ENCODE results near the gene NRXN2.

NRXN2 gene

GRCh38 chr11:64626637-64627036 is 96.4 kb downstream of the NRXN2 start:
- H3K36me3 ChIP-seq (ENCODE audit: insufficient read depth, low read length), result no peaks in the 10 kb centered on the region
- H3K9ac ChIP-seq (ENCODE audit: insufficient read length), result no peak overlapping the region
- no peak for DNase-seq (ENCODE audit: low read depth, low spot score)
- no peak for TF ChIP-seq EZH2 (IDR thresholded peaks at IDR 0.05)
- TF ChIP-seq POLR2AphosphoS5 (IDR thresholded peaks at IDR 0.05; ENCODE audit: borderline replicate concordance, low read depth, low read length), result no peak
- no peak for TF ChIP-seq FOXP2 (optimal IDR thresholded peaks at IDR 0.05; ENCODE audit: control extremely low read depth, extremely low read length, insufficient read depth)
- H3K27ac ChIP-seq, result no peak overlapping the region
- no peaks in the 10 kb centered on the region for H3K9me3 ChIP-seq (ENCODE audit: low read depth, low read length)
- no peak overlapping the region for H3K4me3 ChIP-seq

GRCh38 chr11:64624883-64625481 is 98.0 kb downstream of the NRXN2 start:
- H3K9me3 ChIP-seq (ENCODE audit: low read depth, low read length), result no peaks in the 10 kb centered on the region
- H3K36me3 ChIP-seq (ENCODE audit: insufficient read depth, low read length), result no peaks in the 10 kb centered on the region
- TF ChIP-seq EZH2 (IDR thresholded peaks at IDR 0.05) (no peak), POLR2AphosphoS5 (IDR thresholded peaks at IDR 0.05; ENCODE audit: borderline replicate concordance, low read depth, low read length) (no peak), FOXP2 (optimal IDR thresholded peaks at IDR 0.05; ENCODE audit: control extremely low read depth, extremely low read length, insufficient read depth) (no peak)
- no peak overlapping the region for H3K27ac ChIP-seq
- H3K9ac ChIP-seq (ENCODE audit: insufficient read length), result no peak overlapping the region
- no peak for DNase-seq (ENCODE audit: low read depth, low spot score)
- no peak overlapping the region for H3K4me3 ChIP-seq

DNA sequence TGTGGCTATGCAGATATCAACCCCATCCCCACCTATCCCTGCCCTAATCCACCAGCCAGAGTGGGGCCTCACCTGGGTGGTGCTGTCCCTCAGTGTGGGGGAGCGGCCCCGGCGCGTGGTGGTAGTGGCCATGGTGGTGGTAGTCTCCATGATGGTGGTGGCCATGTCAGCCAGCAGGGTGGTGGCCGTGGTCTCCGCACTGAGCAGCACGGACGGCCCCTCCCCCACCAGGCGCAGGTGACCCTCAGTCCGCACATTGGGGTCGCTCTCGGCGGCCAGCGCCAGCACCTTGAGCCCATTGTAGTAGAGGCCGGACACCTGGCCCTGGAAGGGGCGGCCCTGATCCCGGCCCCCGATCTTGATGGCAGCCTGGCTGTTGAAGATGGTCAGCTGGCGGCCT is 100.3 kb downstream of the NRXN2 start:
- no peak overlapping the region for H3K9ac ChIP-seq (ENCODE audit: insufficient read length)
- no peak overlapping the region for H3K27ac ChIP-seq
- no peaks in the 10 kb centered on the region for H3K36me3 ChIP-seq (ENCODE audit: insufficient read depth, low read length)

GRCh38 chr11:64621283-64622019 is 101.5 kb downstream of the NRXN2 start:
- TF ChIP-seq FOXP2 (optimal IDR thresholded peaks at IDR 0.05; ENCODE audit: control extremely low read depth, extremely low read length, insufficient read depth) (no peak), POLR2AphosphoS5 (IDR thresholded peaks at IDR 0.05; ENCODE audit: borderline replicate concordance, low read depth, low read length) (no peak), EZH2 (IDR thresholded peaks at IDR 0.05) (no peak)
- Histone ChIP-seq H3K9me3 (ENCODE audit: low read depth, low read length) (no peaks in the 10 kb centered on the region), H3K9ac (ENCODE audit: insufficient read length) (no peak overlapping the region), H3K27ac (peak overlapping the region; percentile 53), H3K36me3 (ENCODE audit: insufficient read depth, low read length) (no peaks in the 10 kb centered on the region), H3K4me3 (peak overlapping the region; percentile 76)
- DNase-seq (ENCODE audit: low read depth, low spot score), result no peak

More for the DNA sequence above, 100.3 kb downstream of the NRXN2 start:
- no peak overlapping the region for H3K4me3 ChIP-seq
- DNase-seq (ENCODE audit: low read depth, low spot score), result no peak
- H3K9me3 ChIP-seq (ENCODE audit: low read depth, low read length), result no peaks in the 10 kb centered on the region
- TF ChIP-seq POLR2AphosphoS5 (IDR thresholded peaks at IDR 0.05; ENCODE audit: borderline replicate concordance, low read depth, low read length) (no peak), EZH2 (IDR thresholded peaks at IDR 0.05) (no peak), FOXP2 (optimal IDR thresholded peaks at IDR 0.05; ENCODE audit: control extremely low read depth, extremely low read length, insufficient read depth) (no peak)

DNA sequence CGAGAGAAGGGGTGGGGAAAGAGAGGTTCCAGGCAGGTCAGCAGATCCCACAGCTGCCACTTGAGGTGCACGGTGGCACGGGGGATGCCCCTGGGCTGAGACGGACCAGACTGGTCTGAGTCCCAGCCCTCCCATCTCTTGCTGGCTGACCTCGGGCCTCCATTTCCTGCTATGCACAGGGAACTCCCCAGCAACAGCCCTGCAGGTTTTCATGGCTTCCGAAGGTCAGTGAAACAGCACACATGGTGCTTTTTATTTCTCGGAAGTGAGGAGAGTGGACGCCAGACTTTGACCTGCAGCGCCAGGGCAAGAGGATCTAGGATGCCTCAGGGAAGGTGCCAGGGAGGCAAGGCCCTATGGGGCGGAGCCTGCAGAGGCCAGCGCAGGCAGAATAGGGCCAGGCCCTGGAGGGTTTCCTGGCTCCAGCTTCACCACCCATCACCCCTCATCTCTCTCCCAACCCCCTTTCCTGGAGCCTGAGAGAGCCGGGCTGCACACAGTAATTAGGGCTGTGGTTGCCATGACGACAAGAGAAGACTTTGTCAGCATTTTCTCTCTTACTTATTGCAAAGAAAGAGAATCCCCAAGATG is 102.5 kb downstream of the NRXN2 start:
- Histone ChIP-seq H3K9ac (ENCODE audit: insufficient read length) (no peak overlapping the region), H3K9me3 (ENCODE audit: low read depth, low read length) (no peaks in the 10 kb centered on the region), H3K27ac (peak overlapping the region; percentile 53), H3K4me3 (peak overlapping the region; percentile 76), H3K36me3 (ENCODE audit: insufficient read depth, low read length) (no peaks in the 10 kb centered on the region)
- TF ChIP-seq POLR2AphosphoS5 (IDR thresholded peaks at IDR 0.05; ENCODE audit: borderline replicate concordance, low read depth, low read length) (no peak), FOXP2 (optimal IDR thresholded peaks at IDR 0.05; ENCODE audit: control extremely low read depth, extremely low read length, insufficient read depth) (peak; percentile 50), EZH2 (IDR thresholded peaks at IDR 0.05) (no peak)
- peak; percentile 82 for DNase-seq (ENCODE audit: low read depth, low spot score)

- Histone ChIP-seq H3K27ac (peak overlapping the region; percentile 86), H3K36me3 (ENCODE audit: insufficient read depth, low read length) (no peaks in the 10 kb centered on the region), H3K9ac (ENCODE audit: insufficient read length) (peak overlapping the region; percentile 74), H3K9me3 (ENCODE audit: low read depth, low read length) (no peaks in the 10 kb centered on the region), H3K4me3 (peak overlapping the region; percentile 76)
- peak; percentile 70 for DNase-seq (ENCODE audit: low read depth, low spot score)
- TF ChIP-seq POLR2AphosphoS5 (IDR thresholded peaks at IDR 0.05; ENCODE audit: borderline replicate concordance, low read depth, low read length), result peak; percentile 56; the same call in 1 of the 2 replicates
- TF ChIP-seq FOXP2 (optimal IDR thresholded peaks at IDR 0.05; ENCODE audit: control extremely low read depth, extremely low read length, insufficient read depth), result no peak
Observed at GRCh38 chr11:64619811-64620380, 103.1 kb downstream of the NRXN2 start.

GRCh38 chr11:64619196-64619595 is 103.8 kb downstream of the NRXN2 start:
- Histone ChIP-seq H3K27ac (peak overlapping the region; percentile 86), H3K36me3 (ENCODE audit: insufficient read depth, low read length) (no peaks in the 10 kb centered on the region), H3K9ac (ENCODE audit: insufficient read length) (peak overlapping the region; percentile 74), H3K9me3 (ENCODE audit: low read depth, low read length) (no peaks in the 10 kb centered on the region), H3K4me3 (peak overlapping the region; percentile 76)
- no peak for DNase-seq (ENCODE audit: low read depth, low spot score)
- TF ChIP-seq POLR2AphosphoS5 (IDR thresholded peaks at IDR 0.05; ENCODE audit: borderline replicate concordance, low read depth, low read length) (no peak), EZH2 (IDR thresholded peaks at IDR 0.05) (no peak), FOXP2 (optimal IDR thresholded peaks at IDR 0.05; ENCODE audit: control extremely low read depth, extremely low read length, insufficient read depth) (no peak)

GRCh38 chr11:64616817-64617216 is 106.2 kb downstream of the NRXN2 start:
- Histone ChIP-seq H3K27ac (no peak overlapping the region), H3K4me3 (no peak overlapping the region), H3K9me3 (ENCODE audit: low read depth, low read length) (no peaks in the 10 kb centered on the region), H3K9ac (ENCODE audit: insufficient read length) (no peak overlapping the region), H3K36me3 (ENCODE audit: insufficient read depth, low read length) (no peaks in the 10 kb centered on the region)
- TF ChIP-seq EZH2 (IDR thresholded peaks at IDR 0.05), result no peak
- no peak for TF ChIP-seq FOXP2 (optimal IDR thresholded peaks at IDR 0.05; ENCODE audit: control extremely low read depth, extremely low read length, insufficient read depth)
- TF ChIP-seq POLR2AphosphoS5 (IDR thresholded peaks at IDR 0.05; ENCODE audit: borderline replicate concordance, low read depth, low read length), result no peak
- no peak for DNase-seq (ENCODE audit: low read depth, low spot score)
